ENCODE results near the gene DOCK10. TPM values are rescaled to one million over a fixed set of nuclear protein-coding genes. Genes with fewer than 3 reads are reported as not detected.

Gene DOCK10
- total RNA-seq, 1 donor from 2014 or later = 15.2 TPM

DNA sequence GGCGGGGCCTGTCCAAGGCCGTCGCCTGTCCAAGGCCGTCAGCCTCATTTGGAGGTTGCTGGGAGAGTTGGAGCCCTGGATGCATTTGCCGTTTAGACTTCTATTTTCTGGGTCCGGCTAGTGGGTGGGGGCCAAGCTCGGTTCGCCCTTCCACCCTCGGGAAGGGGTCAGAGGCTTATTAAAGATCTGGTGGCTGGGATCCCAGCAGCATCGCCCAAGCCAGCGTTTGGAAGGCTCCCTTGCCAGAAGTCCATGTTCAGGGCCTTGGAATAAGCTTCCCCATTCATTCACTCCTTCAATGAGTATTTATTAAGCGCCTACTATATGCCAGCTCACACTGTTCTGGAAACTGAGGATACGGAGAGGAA lies 516 bp upstream of the DOCK10 start:
- no peak for DNase-seq (ENCODE audit: extremely low spot score, unreplicated experiment)
- TF ChIP-seq, protein P1, sequence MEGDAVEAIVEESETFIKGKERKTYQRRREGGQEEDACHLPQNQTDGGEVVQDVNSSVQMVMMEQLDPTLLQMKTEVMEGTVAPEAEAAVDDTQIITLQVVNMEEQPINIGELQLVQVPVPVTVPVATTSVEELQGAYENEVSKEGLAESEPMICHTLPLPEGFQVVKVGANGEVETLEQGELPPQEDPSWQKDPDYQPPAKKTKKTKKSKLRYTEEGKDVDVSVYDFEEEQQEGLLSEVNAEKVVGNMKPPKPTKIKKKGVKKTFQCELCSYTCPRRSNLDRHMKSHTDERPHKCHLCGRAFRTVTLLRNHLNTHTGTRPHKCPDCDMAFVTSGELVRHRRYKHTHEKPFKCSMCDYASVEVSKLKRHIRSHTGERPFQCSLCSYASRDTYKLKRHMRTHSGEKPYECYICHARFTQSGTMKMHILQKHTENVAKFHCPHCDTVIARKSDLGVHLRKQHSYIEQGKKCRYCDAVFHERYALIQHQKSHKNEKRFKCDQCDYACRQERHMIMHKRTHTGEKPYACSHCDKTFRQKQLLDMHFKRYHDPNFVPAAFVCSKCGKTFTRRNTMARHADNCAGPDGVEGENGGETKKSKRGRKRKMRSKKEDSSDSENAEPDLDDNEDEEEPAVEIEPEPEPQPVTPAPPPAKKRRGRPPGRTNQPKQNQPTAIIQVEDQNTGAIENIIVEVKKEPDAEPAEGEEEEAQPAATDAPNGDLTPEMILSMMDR (IDR thresholded peaks at IDR 0.05) = no peak
- H3K27me3 Mint-ChIP-seq (ENCODE audit: unreplicated experiment) = peaks cover 2% of the 10 kb centered on the region
- H3K4me1 Mint-ChIP-seq (ENCODE audit: unreplicated experiment) = peaks cover 19% of the 10 kb centered on the region
- H3K36me3 Mint-ChIP-seq (ENCODE audit: unreplicated experiment) = no peaks in the 10 kb centered on the region
- peak overlapping the region; percentile 60 for H3K27ac Mint-ChIP-seq (ENCODE audit: unreplicated experiment)
- H3K9me3 Mint-ChIP-seq (ENCODE audit: unreplicated experiment) = no peaks in the 10 kb centered on the region
- peak overlapping the region; percentile 74 for H3K4me3 Mint-ChIP-seq (ENCODE audit: unreplicated experiment)

DNA sequence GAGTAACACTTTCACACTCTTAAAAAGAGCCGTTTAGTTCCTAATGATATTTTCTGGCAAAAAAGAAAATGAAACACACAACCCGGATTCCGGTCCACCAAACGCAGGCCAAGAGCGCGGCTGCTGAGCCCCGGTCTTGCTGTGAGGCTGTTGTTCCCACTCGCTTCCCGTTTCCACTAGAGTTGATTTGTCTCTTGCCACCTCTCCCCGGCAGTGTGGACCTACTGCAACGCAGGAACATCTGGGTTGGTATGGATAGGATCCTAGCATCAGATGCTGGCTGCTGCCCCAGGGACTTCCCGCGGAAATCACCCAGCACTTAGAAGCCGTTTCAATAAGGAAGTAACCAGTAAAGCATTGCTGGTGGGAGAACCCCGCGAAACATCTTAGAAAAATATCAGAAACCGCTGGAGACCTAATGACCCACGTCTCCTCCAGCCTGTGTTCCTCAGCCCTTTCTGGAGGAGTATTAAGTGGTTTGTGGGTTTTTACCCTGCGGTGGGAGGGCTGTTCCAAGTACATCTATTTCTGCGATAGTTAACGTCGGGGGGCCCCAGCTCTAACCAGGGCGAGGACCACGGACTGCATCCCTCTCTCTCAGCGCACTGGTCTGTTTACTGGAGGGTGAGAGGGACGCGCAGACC lies 939 bp downstream of the DOCK10 start:
- Mint-ChIP-seq H3K9me3 (ENCODE audit: unreplicated experiment) (no peaks in the 10 kb centered on the region), H3K36me3 (ENCODE audit: unreplicated experiment) (no peaks in the 10 kb centered on the region), H3K4me3 (ENCODE audit: unreplicated experiment) (peak overlapping the region; percentile 91), H3K4me1 (ENCODE audit: unreplicated experiment) (peaks cover 21% of the 10 kb centered on the region), H3K27me3 (ENCODE audit: unreplicated experiment) (peaks cover 2% of the 10 kb centered on the region), H3K27ac (ENCODE audit: unreplicated experiment) (peak overlapping the region; percentile 92)
- TF ChIP-seq, protein P1 (IDR thresholded peaks at IDR 0.05) = no peak
- DNase-seq (ENCODE audit: extremely low spot score, unreplicated experiment) = no peak

- Mint-ChIP-seq H3K4me3 (ENCODE audit: unreplicated experiment) (peak overlapping the region; percentile 91), H3K4me1 (ENCODE audit: unreplicated experiment) (peaks cover 21% of the 10 kb centered on the region), H3K9me3 (ENCODE audit: unreplicated experiment) (no peaks in the 10 kb centered on the region), H3K27me3 (ENCODE audit: unreplicated experiment) (no peaks in the 10 kb centered on the region), H3K36me3 (ENCODE audit: unreplicated experiment) (no peaks in the 10 kb centered on the region), H3K27ac (ENCODE audit: unreplicated experiment) (peak overlapping the region; percentile 92)
- TF ChIP-seq, protein P1 (IDR thresholded peaks at IDR 0.05) = no peak
- no peak for DNase-seq (ENCODE audit: extremely low spot score, unreplicated experiment)
These were observed 1.4 kb downstream of the DOCK10 start for GRCh38 chr2:225040856-225041206.

GRCh38 chr2:225040142-225040541 lies 2.1 kb downstream of the DOCK10 start:
- Mint-ChIP-seq H3K9me3 (ENCODE audit: unreplicated experiment) (no peaks in the 10 kb centered on the region), H3K4me1 (ENCODE audit: unreplicated experiment) (peaks cover 21% of the 10 kb centered on the region), H3K27ac (ENCODE audit: unreplicated experiment) (no peak overlapping the region), H3K4me3 (ENCODE audit: unreplicated experiment) (no peak overlapping the region), H3K27me3 (ENCODE audit: unreplicated experiment) (no peaks in the 10 kb centered on the region), H3K36me3 (ENCODE audit: unreplicated experiment) (no peaks in the 10 kb centered on the region)
- TF ChIP-seq, protein P1 (IDR thresholded peaks at IDR 0.05) = no peak
- no peak for DNase-seq (ENCODE audit: extremely low spot score, unreplicated experiment)

- no peak overlapping the region for H3K27ac Mint-ChIP-seq (ENCODE audit: unreplicated experiment)
- H3K27me3 Mint-ChIP-seq (ENCODE audit: unreplicated experiment) = no peaks in the 10 kb centered on the region
- no peaks in the 10 kb centered on the region for H3K36me3 Mint-ChIP-seq (ENCODE audit: unreplicated experiment)
- TF ChIP-seq, protein P1 (IDR thresholded peaks at IDR 0.05) = no peak
- no peak overlapping the region for H3K4me3 Mint-ChIP-seq (ENCODE audit: unreplicated experiment)
- peaks cover 21% of the 10 kb centered on the region for H3K4me1 Mint-ChIP-seq (ENCODE audit: unreplicated experiment)
- no peak for DNase-seq (ENCODE audit: extremely low spot score, unreplicated experiment)
- H3K9me3 Mint-ChIP-seq (ENCODE audit: unreplicated experiment) = peaks cover 9% of the 10 kb centered on the region
These were observed 4.1 kb downstream of the DOCK10 start for GRCh38 chr2:225038231-225038523.

All from osteocyte (in vitro differentiated cells).